GM12878 (cell line): Measurements from ENCODE around the gene HTR6.

Experiments
- DPF2 ChIP-seq: fragments of 450-650 bp; IDR thresholded peaks from 2 replicates; pipeline ENCODE4 v1.6.1; 2017; ENCODE audit warnings: mild to moderate bottlenecking
- NFYA ChIP-seq: IDR thresholded peaks from 2 replicates; pipeline ENCODE4 v1.6.1; 2011; ENCODE audit warnings: low read depth, mild to moderate bottlenecking, low read length, improper control_type of control experiment, borderline replicate concordance
- RCOR1 ChIP-seq: conservative IDR thresholded peaks from 2 replicates; pipeline ENCODE4 v1.6.1; 2012; ENCODE audit warnings: low read depth, low read length, improper control_type of control experiment

GRCh38 chr1:19661721-19662228, 2.9 kb upstream of the HTR6 start:
- TF ChIP-seq DPF2 (no peak), RCOR1 (no peak), NFYA (no peak)
